PC-9 (cell line): ENCODE results near the gene KCNK15. TPM values are rescaled to one million over a fixed set of nuclear protein-coding genes. Genes with fewer than 3 reads are reported as not detected.

ENCODE experiments used
- BruUV-seq: library from RNA; stranded (reverse); fragments of 400-500 nt; replicated peaks from 2 replicates; lab custom pipeline; 2021; lab: Mats Ljungman, UMichigan
- CTCF ChIA-PET: fragments of 300-600 bp; sonication (Branson Sonifier 250); formaldehyde crosslinking; loops from one replicate; lab custom pipeline; 2022; ENCODE audit warnings: antibody characterized with exemption; lab: Charles Lee
- POLR2A ChIA-PET: fragments of 300-600 bp; sonication (Branson Sonifier 250); formaldehyde crosslinking; loops from one replicate; lab custom pipeline; 2022; ENCODE audit warnings: antibody characterized with exemption; ENCODE audit not compliant: unreplicated experiment; lab: Charles Lee
- DNase-seq, 2 experiments: peaks; one replicate each; pipeline versions ENCODE4 v3.0.0 to v3.0.0-alpha.2; 2015 to 2022; ENCODE audit warnings: mixed read lengths in 1 of 2
- H2AFZ ChIP-seq: fragments of 200-600 bp; sonication (generic); 2 replicates; pipeline ENCODE4 v1.8.1; 2017; ENCODE audit warnings: antibody characterized with exemption
- H3F3A ChIP-seq: fragments of 200-600 bp; sonication (generic); 2 replicates; pipeline ENCODE4 v1.8.1; 2017; ENCODE audit warnings: antibody characterized with exemption, mild to moderate bottlenecking, low read depth; ENCODE audit not compliant: insufficient read depth
- H3K27ac ChIP-seq: fragments of 200-600 bp; sonication (generic); 2 replicates; pipeline ENCODE4 v1.6.1; 2016; ENCODE audit warnings: mixed run types
- H3K27me3 ChIP-seq: fragments of 200-600 bp; sonication (generic); 2 replicates; pipeline ENCODE4 v1.6.1; 2016; ENCODE audit warnings: low read depth, mixed run types; ENCODE audit not compliant: insufficient read depth
- H3K36me3 ChIP-seq: fragments of 200-600 bp; sonication (generic); 2 replicates; pipeline ENCODE4 v1.6.1; 2016; ENCODE audit warnings: low read depth, mixed run types
- H3K4me1 ChIP-seq: fragments of 200-600 bp; sonication (generic); replicated peaks from 2 replicates; pipeline ENCODE4 v1.6.1; 2016; ENCODE audit warnings: mixed run types; ENCODE audit not compliant: insufficient read depth
- H3K4me2 ChIP-seq: fragments of 200-600 bp; sonication (generic); 2 replicates; pipeline ENCODE4 v1.6.1; 2017; ENCODE audit warnings: mixed run types
- H3K4me3 ChIP-seq: fragments of 200-600 bp; sonication (generic); 2 replicates; pipeline ENCODE4 v1.6.1; 2016; ENCODE audit warnings: mixed run types
- H3K79me2 ChIP-seq: fragments of 200-600 bp; sonication (generic); 2 replicates; pipeline ENCODE4 v1.6.1; 2017; ENCODE audit warnings: low read depth, mixed run types
- H3K9me2 ChIP-seq: fragments of 200-600 bp; sonication (generic); 2 replicates; pipeline ENCODE4 v1.8.1; 2017; ENCODE audit warnings: mild to moderate bottlenecking; ENCODE audit not compliant: insufficient read depth
- H3K9me3 ChIP-seq: fragments of 200-600 bp; sonication (generic); 2 replicates; pipeline ENCODE4 v1.8.1; 2016; ENCODE audit warnings: low read depth; ENCODE audit not compliant: insufficient read depth
- H4K20me1 ChIP-seq: fragments of 200-600 bp; sonication (generic); 2 replicates; pipeline ENCODE4 v1.8.1; 2017; ENCODE audit not compliant: insufficient read depth
- CTCF ChIP-seq: fragments of 200-600 bp; sonication (generic); conservative IDR thresholded peaks from 2 replicates; pipeline ENCODE4 v1.6.1; 2017; ENCODE audit warnings: mixed run types, antibody characterized with exemption, mild to moderate bottlenecking, moderate library complexity
- EZH2 ChIP-seq: fragments of 200-600 bp; sonication (generic); IDR thresholded peaks from 2 replicates; pipeline ENCODE4 v1.8.0; 2017; ENCODE audit warnings: antibody characterized with exemption, low read depth
- intact Hi-C: fragments of 100-400 bp; cut with micrococcal nuclease; formaldehyde crosslinking; loops from one replicate; pipeline ENCODE4 v1.10.0; 2022; ENCODE audit not compliant: unreplicated experiment
- total RNA-seq: library from RNA; stranded (reverse); gene quantifications from 2 replicates; pipeline ENCODE4 v1.2.3, GENCODE V29; 2021

Gene KCNK15
- total RNA-seq, 1 experiment from 2014 or later: 0.26 TPM

- no peaks in the 10 kb centered on the region for H3K9me2 ChIP-seq
- no peak overlapping the region for H3K4me2 ChIP-seq
- H2AFZ ChIP-seq: no peak overlapping the region
- H3K27ac ChIP-seq: no peak overlapping the region
- H3K27me3 ChIP-seq: no peaks in the 10 kb centered on the region
- peaks cover 40% of the 10 kb centered on the region for H3F3A ChIP-seq
- TF ChIP-seq CTCF (no peak), EZH2 (no peak)
- ChIA-PET CTCF (interaction anchor here (0.8 to 2.8 kb wide), 3 partner anchors 17 to 48 kb away, joined by 5 to 38 read pairs (median 11); partner anchors contain the start of gene CCN5), POLR2A (interaction anchor here (0.6 to 0.7 kb wide), 3 partner anchors 48 to 80 kb away, joined by 3 to 15 read pairs (median 5); no protein-coding TSS in a partner anchor)
- peaks cover 6% of the 10 kb centered on the region for H3K9me3 ChIP-seq
- no TSS peak for BruUV-seq
- DNase-seq: no peak
- H3K4me1 ChIP-seq: peaks cover 51% of the 10 kb centered on the region
- intact Hi-C loops: loop anchor here (2.0 to 5.0 kb wide), 3 partner anchors 122 to 344 kb away; partner anchors contain the start of gene TTPAL
- no peaks in the 10 kb centered on the region for H3K79me2 ChIP-seq
- H3K4me3 ChIP-seq: no peak overlapping the region
- H4K20me1 ChIP-seq: no peaks in the 10 kb centered on the region
- H3K36me3 ChIP-seq: no peaks in the 10 kb centered on the region
Measured at GRCh38 chr20:44732327-44732726, 13.3 kb upstream of the KCNK15 start.

GRCh38 chr20:44733341-44734069 lies 12.2 kb upstream of the KCNK15 start:
- Histone ChIP-seq H3K4me3 (no peak overlapping the region), H3K27ac (no peak overlapping the region), H3K9me2 (no peaks in the 10 kb centered on the region), H3K9me3 (peaks cover 6% of the 10 kb centered on the region), H4K20me1 (no peaks in the 10 kb centered on the region), H3K27me3 (no peaks in the 10 kb centered on the region), H3K4me2 (no peak overlapping the region), H2AFZ (no peak overlapping the region), H3F3A (peaks cover 37% of the 10 kb centered on the region), H3K36me3 (no peaks in the 10 kb centered on the region), H3K4me1 (peaks cover 45% of the 10 kb centered on the region), H3K79me2 (no peaks in the 10 kb centered on the region)
- ChIA-PET POLR2A (no interaction called here), CTCF (interaction anchor here (2.4 to 2.8 kb wide), 2 partner anchors 18 to 49 kb away, joined by 11 to 38 read pairs; partner anchors contain the start of gene CCN5)
- DNase-seq: peak; percentile 55 to 78
- BruUV-seq: no TSS peak
- TF ChIP-seq CTCF: peak; percentile 96
- TF ChIP-seq EZH2: no peak
- intact Hi-C loops: loop anchor here (1.0 to 5.0 kb wide), 5 partner anchors 48 to 345 kb away; partner anchors contain the start of gene TTPAL

- Histone ChIP-seq H3K27me3 (0 out of 2 replicates have a peak, but pooled peaks cover under 1% of the 10 kb centered on the region), H3K4me2 (0 out of 2 replicates have a peak overlapping the region, but pooled peaks have one; percentile 20), H3K4me1 (peaks cover 32% of the 10 kb centered on the region), H2AFZ (no peak overlapping the region), H3K9me3 (peaks cover 6% of the 10 kb centered on the region), H3F3A (peaks cover 24% of the 10 kb centered on the region), H3K79me2 (no peaks in the 10 kb centered on the region), H3K9me2 (no peaks in the 10 kb centered on the region), H3K27ac (no peak overlapping the region), H3K36me3 (no peaks in the 10 kb centered on the region), H4K20me1 (no peaks in the 10 kb centered on the region), H3K4me3 (no peak overlapping the region)
- intact Hi-C loops: loop anchor here (5.0 kb wide), 1 partner anchor 258 kb away; the partner anchor contains the start of gene TTPAL
- POLR2A ChIA-PET: no interaction called here
- BruUV-seq: no TSS peak
- no peak for TF ChIP-seq EZH2
- TF ChIP-seq CTCF: peak; percentile 53; the same call in 1 of the 2 replicates
- CTCF ChIA-PET: no interaction called here
- DNase-seq: peak; percentile 62 to 72
Measured at GRCh38 chr20:44734938-44735337, 10.7 kb upstream of the KCNK15 start.
